Trophoblast cell (in vitro differentiated cells and primary cell): ENCODE data around the gene KRT83.

ENCODE experiments used
- DNase-seq, 2 donors: peaks; one replicate each; pipeline ENCODE4 v3.0.0-alpha.2; 2016
- H2AFZ ChIP-seq: 2 replicates; pipeline ENCODE4 v1.6.1; 2013; ENCODE audit warnings: low read length, moderate library complexity, mild to moderate bottlenecking; ENCODE audit not compliant: insufficient read depth, poor library complexity
- H2AK5ac ChIP-seq: 2 replicates; pipeline ENCODE4 v1.6.1; 2013; ENCODE audit warnings: mild to moderate bottlenecking, low read length
- H2BK120ac ChIP-seq: 2 replicates; pipeline ENCODE4 v1.6.1; 2013; ENCODE audit warnings: low read length, mild to moderate bottlenecking, moderate library complexity; ENCODE audit not compliant: insufficient read depth, poor library complexity
- H2BK12ac ChIP-seq: 2 replicates; pipeline ENCODE4 v1.6.1; 2013; ENCODE audit warnings: mild to moderate bottlenecking, low read length, moderate library complexity
- H2BK5ac ChIP-seq: 2 replicates; pipeline ENCODE4 v1.6.1; 2013; ENCODE audit warnings: low read length, low read depth, moderate library complexity, mild to moderate bottlenecking; ENCODE audit not compliant: poor library complexity
- H3K14ac ChIP-seq: 2 replicates; pipeline ENCODE4 v1.6.1; 2013; ENCODE audit warnings: mild to moderate bottlenecking, low read length
- H3K18ac ChIP-seq: 2 replicates; pipeline ENCODE4 v1.6.1; 2013; ENCODE audit warnings: mild to moderate bottlenecking, low read length
- H3K23ac ChIP-seq: 2 replicates; pipeline ENCODE4 v1.6.1; 2013; ENCODE audit warnings: low read length
- H3K27ac ChIP-seq: 2 replicates; pipeline ENCODE4 v1.5.1; 2013; ENCODE audit warnings: low read depth, mild to moderate bottlenecking, inconsistent platforms, low read length, moderate library complexity
- H3K27me3 ChIP-seq: 2 replicates; pipeline ENCODE4 v1.6.1; 2013; ENCODE audit warnings: inconsistent platforms, mild to moderate bottlenecking, low read length, moderate library complexity; ENCODE audit not compliant: insufficient read depth
- H3K36me3 ChIP-seq, 2 experiments: 1 replicate in 1 of 2; 2 replicates in 1 of 2; pipeline ENCODE4 v1.6.1; 2013; ENCODE audit warnings: low read length in 2 of 2, mild to moderate bottlenecking in 2 of 2, moderate library complexity in 1 of 2; ENCODE audit not compliant: insufficient read depth in 2 of 2, control insufficient read depth in 1 of 2
- H3K4ac ChIP-seq: 2 replicates; pipeline ENCODE4 v1.6.1; 2013; ENCODE audit warnings: low read depth, mild to moderate bottlenecking, low read length, moderate library complexity
- H3K4me1 ChIP-seq, 2 experiments: 1 replicate in 1 of 2; 2 replicates in 1 of 2; pipeline ENCODE4 v1.6.1; 2013; ENCODE audit warnings: low read length in 2 of 2, mild to moderate bottlenecking in 2 of 2, moderate library complexity in 1 of 2; ENCODE audit not compliant: insufficient read depth in 2 of 2, control insufficient read depth in 1 of 2
- H3K4me2 ChIP-seq: 2 replicates; pipeline ENCODE4 v1.6.1; 2013; ENCODE audit warnings: inconsistent platforms, mild to moderate bottlenecking, low read length, moderate library complexity
- H3K4me3 ChIP-seq: 2 replicates; pipeline ENCODE4 v1.5.1; 2013; ENCODE audit warnings: mild to moderate bottlenecking, low read depth, low read length, inconsistent platforms
- H3K79me1 ChIP-seq: one replicate; pipeline ENCODE4 v1.6.1; 2013; ENCODE audit warnings: low read length
- H3K79me2 ChIP-seq: 2 replicates; pipeline ENCODE4 v1.6.1; 2013; ENCODE audit warnings: low read length, mild to moderate bottlenecking; ENCODE audit not compliant: control insufficient read depth, insufficient read depth, poor library complexity
- H3K9ac ChIP-seq: 2 replicates; pipeline ENCODE4 v1.6.1; 2013; ENCODE audit warnings: mild to moderate bottlenecking, low read length
- H3K9me3 ChIP-seq: 2 replicates; pipeline ENCODE4 v1.6.1; 2013; ENCODE audit warnings: low read depth, mild to moderate bottlenecking, control low read depth, inconsistent platforms, low read length; ENCODE audit not compliant: insufficient read depth
- H4K12ac ChIP-seq: 2 replicates; pipeline ENCODE4 v1.6.1; 2013; ENCODE audit warnings: low read depth, mild to moderate bottlenecking, low read length, moderate library complexity
- H4K8ac ChIP-seq: 2 replicates; pipeline ENCODE4 v1.6.1; 2013; ENCODE audit warnings: low read depth, mild to moderate bottlenecking, low read length, moderate library complexity
- H4K91ac ChIP-seq: one replicate; pipeline ENCODE4 v1.6.1; 2013; ENCODE audit warnings: low read depth, mild to moderate bottlenecking, low read length, moderate library complexity
- WGBS: extraction: QIAGEN DNeasy Blood & Tissue Kit; methylation state at CpG from one replicate; pipeline ENCODE4 v1.1.7; 2013; ENCODE audit warnings: missing lambda C conversion rate; ENCODE audit not compliant: insufficient read length, insufficient coverage; ENCODE audit errors: extremely low coverage; 5-methylcytosine and 5-hydroxymethylcytosine counted together

Gene KRT83

DNA sequence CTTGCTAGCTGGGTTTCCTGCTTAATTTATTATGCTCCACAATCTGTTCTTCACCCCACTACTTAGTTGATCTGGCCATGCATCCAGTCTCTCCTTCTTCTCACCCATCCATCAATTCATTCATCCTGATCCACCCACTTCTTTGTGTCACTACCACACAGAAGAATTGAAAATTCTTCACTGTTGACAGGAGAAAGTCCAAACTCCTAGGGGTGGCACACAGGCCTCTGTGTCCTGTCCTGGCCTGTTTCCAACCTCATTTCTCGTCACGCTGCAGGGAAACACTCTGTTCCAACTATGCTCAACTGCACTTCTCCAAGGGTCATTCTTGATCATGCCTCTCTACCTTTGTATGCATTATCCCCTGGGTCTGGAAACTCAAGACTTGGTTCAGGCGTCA lies 10.6 kb upstream of the KRT83 start:
- no peak overlapping the region for H3K27ac ChIP-seq
- H4K12ac ChIP-seq: no peak overlapping the region
- no peak overlapping the region for H2BK5ac ChIP-seq
- peaks cover 3% of the 10 kb centered on the region for H3K9me3 ChIP-seq
- no peaks in the 10 kb centered on the region for H3K79me2 ChIP-seq
- no peaks in the 10 kb centered on the region for H3K36me3 ChIP-seq
- no peak overlapping the region for H3K9ac ChIP-seq
- WGBS: no CpG with 5 or more reads among the region's 3 CpGs
- no peak overlapping the region for H3K23ac ChIP-seq
- H2AK5ac ChIP-seq: no peak overlapping the region
- H4K8ac ChIP-seq: no peak overlapping the region
- no peak overlapping the region for H2BK12ac ChIP-seq
- no peak overlapping the region for H3K14ac ChIP-seq
- peaks cover 0 to 4% of the 10 kb centered on the region in 2 experiments for H3K4me1 ChIP-seq
- H3K4me2 ChIP-seq: no peak overlapping the region
- no peak overlapping the region for H4K91ac ChIP-seq
- H3K18ac ChIP-seq: no peak overlapping the region
- DNase-seq: no peak
- no peak overlapping the region for H2BK120ac ChIP-seq
- H2AFZ ChIP-seq: no peak overlapping the region
- no peaks in the 10 kb centered on the region for H3K79me1 ChIP-seq
- no peak overlapping the region for H3K4me3 ChIP-seq
- no peaks in the 10 kb centered on the region for H3K27me3 ChIP-seq
- H3K4ac ChIP-seq: no peak overlapping the region

DNA sequence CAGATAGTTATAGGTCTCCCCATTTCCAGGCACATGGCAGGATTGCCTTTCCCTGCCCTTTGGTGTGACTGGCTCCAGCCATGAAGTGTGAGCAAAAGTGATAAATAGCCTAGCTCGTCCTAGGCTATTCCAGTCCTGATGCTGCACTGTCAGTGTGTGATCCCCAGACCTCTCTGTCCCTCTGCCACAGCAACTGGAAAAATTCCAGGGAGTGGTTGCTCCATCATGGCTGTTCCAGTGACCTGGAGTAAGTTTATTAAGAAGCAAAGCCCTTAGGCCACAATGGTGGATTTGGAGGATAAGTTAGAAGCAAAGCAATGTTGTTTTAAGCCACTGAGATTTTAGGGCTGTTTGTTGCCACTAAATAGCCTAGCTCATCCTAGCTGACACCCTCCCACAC lies 9.8 kb upstream of the KRT83 start:
- H3K18ac ChIP-seq: no peak overlapping the region
- no peak overlapping the region for H4K12ac ChIP-seq
- no peak overlapping the region for H2AK5ac ChIP-seq
- no peak overlapping the region for H2BK12ac ChIP-seq
- no peaks in the 10 kb centered on the region for H3K27me3 ChIP-seq
- no peak overlapping the region for H4K8ac ChIP-seq
- no peaks in the 10 kb centered on the region for H3K36me3 ChIP-seq
- H3K9ac ChIP-seq: no peak overlapping the region
- no peak overlapping the region for H3K14ac ChIP-seq
- no peak for DNase-seq
- H3K79me2 ChIP-seq: no peaks in the 10 kb centered on the region
- H4K91ac ChIP-seq: no peak overlapping the region
- no peak overlapping the region for H2AFZ ChIP-seq
- H3K79me1 ChIP-seq: no peaks in the 10 kb centered on the region
- H3K9me3 ChIP-seq: peaks cover 3% of the 10 kb centered on the region
- H3K4me3 ChIP-seq: no peak overlapping the region
- H3K27ac ChIP-seq: no peak overlapping the region
- no peak overlapping the region for H3K4me2 ChIP-seq
- no CpG with 5 or more reads among the region's 1 CpG for WGBS
- no peak overlapping the region for H2BK120ac ChIP-seq
- no peak overlapping the region for H3K4ac ChIP-seq
- no peak overlapping the region for H3K23ac ChIP-seq
- H3K4me1 ChIP-seq: peaks cover 0 to 4% of the 10 kb centered on the region in 2 experiments
- no peak overlapping the region for H2BK5ac ChIP-seq

DNA sequence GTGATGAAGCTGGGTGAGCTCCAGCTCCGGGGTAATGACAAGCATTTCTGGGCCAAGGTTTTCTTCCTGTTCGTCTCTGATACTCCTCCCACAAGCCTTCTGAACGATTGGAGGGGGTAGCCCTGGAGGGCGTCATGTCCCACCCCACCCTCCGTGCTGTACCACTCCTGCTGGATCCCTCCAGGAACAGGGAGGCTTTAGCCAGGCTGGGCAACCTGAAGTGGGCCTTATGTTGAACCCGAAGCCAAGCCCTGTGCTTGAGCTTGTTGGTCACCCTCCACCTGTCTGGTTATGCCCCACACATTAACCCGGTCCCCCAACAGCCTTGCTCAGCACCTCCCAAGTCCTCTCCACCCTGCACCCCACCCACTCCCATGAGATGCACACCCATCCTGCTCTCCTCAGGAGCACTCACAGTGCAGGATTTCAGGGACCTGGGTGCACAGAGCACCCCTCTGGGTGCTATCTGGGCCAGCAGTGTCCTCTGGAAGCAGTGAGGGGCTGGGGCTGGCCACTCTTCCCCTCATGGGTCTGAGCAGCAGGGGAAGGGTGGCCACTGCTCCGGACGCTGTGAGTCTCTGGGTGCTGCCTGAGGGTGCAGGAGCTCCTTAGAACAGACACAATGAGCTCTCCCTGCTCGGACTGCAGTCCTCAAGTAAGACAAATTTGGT lies 6.8 kb upstream of the KRT83 start:
- H3K4ac ChIP-seq: no peak overlapping the region
- H2AK5ac ChIP-seq: no peak overlapping the region
- H4K8ac ChIP-seq: no peak overlapping the region
- no peaks in the 10 kb centered on the region for H3K79me2 ChIP-seq
- H3K4me2 ChIP-seq: no peak overlapping the region
- no peaks in the 10 kb centered on the region for H3K4me1 ChIP-seq
- WGBS: no CpG with 5 or more reads among the region's 10 CpGs
- H3K23ac ChIP-seq: no peak overlapping the region
- peaks cover 2% of the 10 kb centered on the region for H3K9me3 ChIP-seq
- H3K27me3 ChIP-seq: no peaks in the 10 kb centered on the region
- no peak overlapping the region for H3K9ac ChIP-seq
- no peaks in the 10 kb centered on the region for H3K36me3 ChIP-seq
- H2BK12ac ChIP-seq: no peak overlapping the region
- H2BK5ac ChIP-seq: no peak overlapping the region
- no peak overlapping the region for H2BK120ac ChIP-seq
- no peak overlapping the region for H3K27ac ChIP-seq
- no peak overlapping the region for H2AFZ ChIP-seq
- H4K91ac ChIP-seq: no peak overlapping the region
- no peak overlapping the region for H3K18ac ChIP-seq
- H3K79me1 ChIP-seq: no peaks in the 10 kb centered on the region
- no peak overlapping the region for H4K12ac ChIP-seq
- H3K14ac ChIP-seq: no peak overlapping the region
- no peak for DNase-seq
- H3K4me3 ChIP-seq: no peak overlapping the region

DNA sequence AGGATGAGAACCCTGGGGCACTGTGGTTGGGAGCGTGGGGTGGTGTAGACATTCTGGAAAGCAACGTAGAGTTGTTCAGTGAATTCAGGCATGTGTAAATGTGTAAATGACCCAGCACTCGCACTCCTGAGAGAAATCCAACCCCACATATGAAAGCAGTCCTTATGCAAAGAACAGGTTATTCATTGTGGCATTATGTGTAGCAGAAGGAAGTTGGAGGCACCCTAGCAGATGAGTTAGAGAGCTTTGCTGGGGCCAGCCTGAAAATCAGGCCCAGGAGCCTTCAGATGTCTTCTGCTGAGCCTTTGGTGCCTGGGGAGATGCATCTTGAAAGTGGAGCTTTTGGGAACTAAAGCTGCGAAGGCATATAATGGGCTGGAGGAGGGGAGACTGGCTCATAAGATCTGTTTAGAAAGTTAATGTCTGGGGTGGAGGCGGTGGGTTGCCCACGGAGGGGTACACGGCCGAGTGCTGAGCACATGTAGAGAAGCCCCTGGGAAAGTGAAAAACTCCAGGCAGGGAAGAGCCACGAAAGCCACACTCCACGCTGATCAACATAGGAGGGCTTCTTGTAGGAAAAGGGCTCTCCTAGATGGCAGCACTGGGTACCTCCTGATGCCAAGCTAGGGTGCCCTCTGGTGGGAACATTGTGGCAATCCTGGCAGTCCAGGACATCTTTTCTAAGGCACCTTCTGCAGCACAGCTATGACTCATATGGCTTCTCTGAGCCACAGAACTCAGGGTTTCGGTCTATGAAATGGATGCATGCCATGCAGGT lies 6.0 kb upstream of the KRT83 start:
- peaks cover 2% of the 10 kb centered on the region for H3K9me3 ChIP-seq
- no peak overlapping the region for H4K91ac ChIP-seq
- H3K27ac ChIP-seq: no peak overlapping the region
- H3K9ac ChIP-seq: no peak overlapping the region
- H3K4ac ChIP-seq: no peak overlapping the region
- no peak overlapping the region for H3K4me3 ChIP-seq
- H3K23ac ChIP-seq: no peak overlapping the region
- peak; percentile 81 to 92 for DNase-seq
- no CpG with 5 or more reads among the region's 11 CpGs for WGBS
- H2AK5ac ChIP-seq: no peak overlapping the region
- H2BK5ac ChIP-seq: no peak overlapping the region
- H3K36me3 ChIP-seq: no peaks in the 10 kb centered on the region
- no peaks in the 10 kb centered on the region for H3K4me1 ChIP-seq
- no peak overlapping the region for H4K12ac ChIP-seq
- H3K4me2 ChIP-seq: no peak overlapping the region
- no peaks in the 10 kb centered on the region for H3K79me1 ChIP-seq
- H2BK120ac ChIP-seq: no peak overlapping the region
- H2AFZ ChIP-seq: no peak overlapping the region
- H2BK12ac ChIP-seq: no peak overlapping the region
- no peaks in the 10 kb centered on the region for H3K27me3 ChIP-seq
- H4K8ac ChIP-seq: no peak overlapping the region
- H3K14ac ChIP-seq: no peak overlapping the region
- no peaks in the 10 kb centered on the region for H3K79me2 ChIP-seq
- no peak overlapping the region for H3K18ac ChIP-seq
